GM12872 (cell line): ENCODE results near the gene SCD5.

Experiments used
- TF ChIP-seq, protein P1 (sequence below): IDR thresholded peaks from 3 replicates; pipeline ENCODE4 v1.5.1; 2011; ENCODE audit warnings: low read depth, mild to moderate bottlenecking, low read length, moderate library complexity; ENCODE audit not compliant: insufficient read depth

SCD5 gene

GRCh38 chr4:82667761-82668480 lies 130.7 kb downstream of the SCD5 start:
- TF ChIP-seq, protein P1, sequence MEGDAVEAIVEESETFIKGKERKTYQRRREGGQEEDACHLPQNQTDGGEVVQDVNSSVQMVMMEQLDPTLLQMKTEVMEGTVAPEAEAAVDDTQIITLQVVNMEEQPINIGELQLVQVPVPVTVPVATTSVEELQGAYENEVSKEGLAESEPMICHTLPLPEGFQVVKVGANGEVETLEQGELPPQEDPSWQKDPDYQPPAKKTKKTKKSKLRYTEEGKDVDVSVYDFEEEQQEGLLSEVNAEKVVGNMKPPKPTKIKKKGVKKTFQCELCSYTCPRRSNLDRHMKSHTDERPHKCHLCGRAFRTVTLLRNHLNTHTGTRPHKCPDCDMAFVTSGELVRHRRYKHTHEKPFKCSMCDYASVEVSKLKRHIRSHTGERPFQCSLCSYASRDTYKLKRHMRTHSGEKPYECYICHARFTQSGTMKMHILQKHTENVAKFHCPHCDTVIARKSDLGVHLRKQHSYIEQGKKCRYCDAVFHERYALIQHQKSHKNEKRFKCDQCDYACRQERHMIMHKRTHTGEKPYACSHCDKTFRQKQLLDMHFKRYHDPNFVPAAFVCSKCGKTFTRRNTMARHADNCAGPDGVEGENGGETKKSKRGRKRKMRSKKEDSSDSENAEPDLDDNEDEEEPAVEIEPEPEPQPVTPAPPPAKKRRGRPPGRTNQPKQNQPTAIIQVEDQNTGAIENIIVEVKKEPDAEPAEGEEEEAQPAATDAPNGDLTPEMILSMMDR = no peak

GRCh38 chr4:82666970-82667665 lies 131.5 kb downstream of the SCD5 start:
- TF ChIP-seq, protein P1 = no peak

- TF ChIP-seq, protein P1 = no peak
These were observed 137.2 kb downstream of the SCD5 start for GRCh38 chr4:82661181-82661992.

DNA sequence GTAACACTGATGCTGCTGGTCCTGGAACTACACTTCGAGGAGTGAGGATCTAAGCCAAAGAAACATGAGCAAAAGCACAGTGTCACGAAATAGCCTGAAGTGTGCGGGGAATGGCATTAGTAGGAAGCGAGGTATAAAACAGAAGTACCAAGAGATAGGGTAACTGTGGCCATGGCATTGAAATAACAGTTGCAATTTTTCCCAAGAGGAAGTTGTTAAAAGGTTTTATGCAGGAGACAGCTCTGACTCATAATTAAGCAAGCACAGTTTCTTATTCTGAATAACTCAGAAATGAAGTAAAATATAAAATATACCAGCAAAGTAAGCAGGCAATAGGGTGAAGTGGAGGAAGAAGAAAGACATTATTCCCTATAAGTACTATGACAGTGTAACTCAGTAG lies 146.5 kb downstream of the SCD5 start:
- TF ChIP-seq, protein P1 = no peak

DNA sequence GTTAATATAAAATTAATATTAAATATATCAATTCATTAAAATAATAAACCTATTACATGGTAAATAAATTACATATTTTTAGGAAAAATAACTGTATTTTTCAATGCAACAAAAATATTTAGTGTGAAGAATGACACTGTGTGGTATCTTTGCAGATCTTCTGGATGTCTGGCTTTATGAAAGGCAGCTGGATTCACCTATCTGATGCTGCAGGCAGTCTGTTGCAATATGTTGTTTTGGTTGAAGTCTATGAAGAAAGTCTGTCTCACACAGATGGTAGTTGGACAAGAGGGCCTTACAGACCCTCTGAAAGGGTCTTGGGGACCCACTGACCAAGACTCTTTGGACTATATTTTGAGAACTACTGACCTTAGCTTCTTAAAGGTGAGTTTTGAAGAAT lies 147.7 kb downstream of the SCD5 start:
- TF ChIP-seq, protein P1 = no peak

GRCh38 chr4:82648356-82648755 lies 150.2 kb downstream of the SCD5 start:
- TF ChIP-seq, protein P1 = no peak

GRCh38 chr4:82645936-82646565 lies 152.5 kb downstream of the SCD5 start:
- TF ChIP-seq, protein P1 = no peak
